Stimulated activated CD8-positive, alpha-beta memory T cell treated with anti-CD3 and anti-CD28 coated beads, Interleukin-4, amount 100 ng/mL, for 4 hours (primary cell): Measurements from ENCODE around the gene GOT1.

Source experiments
- DNase-seq, 2 donors: peaks; one replicate each; pipeline ENCODE4 v3.0.0-alpha.2; 2020; ENCODE audit warnings: low read depth in 2 of 2, low spot score in 1 of 2

The GOT1 gene

DNA sequence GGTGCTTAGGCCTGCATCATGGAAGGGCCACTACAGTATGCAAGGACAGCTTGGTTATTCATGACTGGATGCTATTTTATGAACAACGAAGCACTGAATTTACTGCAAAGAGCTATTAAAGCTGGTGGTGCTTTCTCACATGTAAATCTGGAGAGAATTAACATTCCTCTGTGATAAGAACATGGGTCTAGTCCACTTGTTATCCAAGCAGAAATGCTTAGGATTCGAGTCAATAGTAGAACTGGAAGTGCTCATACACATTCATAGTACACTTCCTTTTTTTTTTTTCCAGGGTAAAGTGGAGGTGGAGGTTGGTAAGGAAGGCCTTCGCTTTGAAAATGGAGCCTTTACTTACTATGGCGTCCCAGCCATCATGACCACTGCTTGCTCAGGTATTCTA lies 66.3 kb downstream of the GOT1 start:
- no peak for DNase-seq

DNA sequence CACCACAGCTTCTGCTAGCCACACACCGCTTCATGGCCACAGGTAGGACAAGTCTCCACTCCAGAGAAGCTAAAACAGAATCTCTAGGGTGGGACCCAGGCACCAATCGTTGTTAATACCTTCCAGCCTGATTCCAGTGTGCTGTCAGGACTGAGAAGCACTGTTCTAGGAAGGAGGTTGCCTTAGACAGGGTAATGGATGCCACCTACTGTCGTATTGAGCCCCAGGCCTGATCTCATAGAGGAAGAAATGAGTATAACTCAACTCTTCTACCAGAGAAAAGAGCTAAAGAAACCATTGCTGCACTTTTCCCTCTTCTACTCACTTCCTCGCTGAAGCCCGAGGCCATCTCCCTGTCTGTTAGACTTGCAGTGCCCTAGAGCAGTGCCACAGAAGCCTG lies 69.5 kb downstream of the GOT1 start:
- no peak for DNase-seq

DNA sequence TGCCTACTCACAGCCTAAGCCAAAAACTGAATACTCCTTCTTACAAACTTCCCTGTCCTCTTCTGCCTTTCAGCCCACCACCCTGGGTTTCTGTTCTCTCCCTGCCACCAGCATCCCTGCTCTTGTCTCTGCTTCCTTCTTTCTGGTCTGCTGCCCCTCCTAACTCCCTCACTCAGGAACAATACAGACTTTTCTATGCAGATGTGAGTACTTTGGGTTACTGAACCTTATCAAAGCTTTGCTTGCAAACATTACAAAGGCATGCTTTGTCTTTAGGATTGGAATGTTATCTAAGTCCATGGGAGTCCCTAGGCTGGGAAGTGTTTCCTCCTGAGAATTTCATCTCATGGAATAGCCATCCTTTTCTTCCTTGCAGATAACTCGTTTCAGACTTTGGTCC lies 72.3 kb downstream of the GOT1 start:
- no peak for DNase-seq

DNA sequence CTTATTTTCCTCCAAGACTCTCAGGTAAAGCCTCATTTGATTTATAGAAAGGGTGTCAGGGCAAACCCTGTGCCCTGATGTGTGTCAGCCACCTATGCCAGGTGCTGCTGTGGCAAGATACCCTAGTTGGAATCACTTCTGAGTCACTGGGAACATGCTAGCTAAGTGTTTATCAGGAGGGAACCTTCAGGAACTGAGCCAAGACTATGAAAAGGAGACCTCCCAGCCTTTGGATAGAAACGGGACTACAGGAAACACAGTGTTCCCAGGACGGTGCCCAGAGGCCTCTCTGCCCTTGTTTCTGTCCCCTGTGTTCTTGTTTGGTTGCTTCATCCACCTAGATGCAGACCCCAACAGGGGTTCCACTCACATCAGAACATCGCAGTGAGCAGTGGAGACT lies 72.7 kb downstream of the GOT1 start:
- DNase-seq = no peak

DNA sequence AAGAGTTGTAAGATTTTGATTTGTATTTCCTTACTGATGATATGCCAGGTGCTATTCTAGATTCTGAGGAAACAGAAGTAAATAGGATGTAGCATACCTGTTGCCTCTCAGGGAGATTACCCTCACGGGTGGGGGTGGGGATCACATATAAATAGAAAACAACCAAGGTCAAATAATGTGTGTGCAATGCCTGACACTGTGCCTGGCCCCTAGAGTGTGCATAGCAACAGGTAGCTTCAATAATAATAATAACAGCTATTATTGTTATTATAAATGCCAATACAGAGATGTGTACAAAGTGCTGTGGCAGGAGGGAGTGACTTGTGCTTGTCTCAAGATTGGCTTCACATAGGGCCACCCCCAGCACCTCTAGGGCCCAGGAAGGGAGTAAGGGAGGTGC lies 77.2 kb downstream of the GOT1 start:
- DNase-seq = no peak

DNA sequence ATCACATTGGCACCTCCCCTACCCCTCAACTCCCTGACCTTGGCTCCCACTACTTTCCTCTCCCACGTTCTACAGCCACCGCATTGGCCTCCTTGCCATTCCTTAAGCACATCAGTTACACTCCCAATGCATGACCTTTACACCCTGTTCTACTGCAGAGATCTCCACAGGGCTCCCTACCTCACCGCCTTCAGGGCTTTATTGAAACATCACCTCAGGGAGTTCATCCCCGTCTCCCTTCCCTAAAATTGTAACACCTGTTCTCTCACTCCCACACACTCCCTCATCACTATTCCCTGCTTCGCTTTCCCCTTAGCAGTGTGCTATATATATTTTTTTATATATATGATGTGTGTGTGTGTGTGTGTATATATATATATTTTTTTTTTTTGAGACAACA lies 82.8 kb downstream of the GOT1 start:
- DNase-seq = no peak
